Activated CD4-positive, CD25-positive, alpha-beta regulatory T cell treated with anti-CD3 and anti-CD28 coated beads, Interleukin-2, amount 50 U/mL, for 24 hours (primary cell): ENCODE data around the gene PRR12.

Experiments used
- ATAC-seq, 2 donors: fragments of 150-1000 bp; cut with Tn5 transposase; one replicate each; pipeline ENCODE4 v1.10.0; 2021; ENCODE audit warnings: mild to moderate bottlenecking in 1 of 2, moderate library complexity in 1 of 2

Gene PRR12

GRCh38 chr19:49591731-49592485 lies 926 bp downstream of the PRR12 start:
- ATAC-seq: no peak

GRCh38 chr19:49592486-49593232 lies 1.7 kb downstream of the PRR12 start:
- ATAC-seq: no peak

GRCh38 chr19:49593233-49594113 lies 2.5 kb downstream of the PRR12 start:
- peak; percentile 61 to 67 for ATAC-seq

- no peak for ATAC-seq
Measured at GRCh38 chr19:49594157-49594992, 3.4 kb downstream of the PRR12 start.

GRCh38 chr19:49594993-49595818 lies 4.2 kb downstream of the PRR12 start:
- ATAC-seq: no peak

GRCh38 chr19:49595819-49596404 lies 4.9 kb downstream of the PRR12 start:
- ATAC-seq: no peak

GRCh38 chr19:49596407-49596806 lies 5.4 kb downstream of the PRR12 start:
- ATAC-seq: no peak

GRCh38 chr19:49596954-49597702 lies 6.1 kb downstream of the PRR12 start:
- ATAC-seq: no peak

GRCh38 chr19:49597703-49597974 lies 6.7 kb downstream of the PRR12 start:
- ATAC-seq: no peak

GRCh38 chr19:49599378-49600295 lies 8.7 kb downstream of the PRR12 start:
- ATAC-seq: peak in 1 of 2 donors; percentile 24

- ATAC-seq: no peak
Measured at GRCh38 chr19:49601482-49602038, 10.6 kb downstream of the PRR12 start.

- ATAC-seq: no peak
Measured at GRCh38 chr19:49602806-49603205, 11.8 kb downstream of the PRR12 start.

GRCh38 chr19:49605605-49606004 lies 14.6 kb downstream of the PRR12 start:
- no peak for ATAC-seq

GRCh38 chr19:49609499-49610092 lies 18.6 kb downstream of the PRR12 start:
- no peak for ATAC-seq

GRCh38 chr19:49613374-49613773 lies 22.4 kb downstream of the PRR12 start:
- ATAC-seq: no peak

GRCh38 chr19:49614096-49614833 lies 23.3 kb downstream of the PRR12 start:
- ATAC-seq: peak; percentile 81 to 87

- no peak for ATAC-seq
Measured at GRCh38 chr19:49615861-49616260, 24.9 kb downstream of the PRR12 start.

- no peak for ATAC-seq
Measured at GRCh38 chr19:49616532-49616931, 25.6 kb downstream of the PRR12 start.
